B cell (primary cell): ENCODE measurements around the gene ZNF214. TPM values are rescaled to one million over a fixed set of nuclear protein-coding genes. Genes with fewer than 3 reads are reported as not detected.

Experiments
- ATAC-seq: fragments of 200-7000 bp; cut with Tn5 transposase; one replicate; pipeline ENCODE4 v1.10.0; 2021; ENCODE audit warnings: low read depth, mild to moderate bottlenecking, moderate number of reproducible peaks, moderate library complexity
- CTCF ChIA-PET: fragments of 350-600 bp; sonication (Branson Sonifier 250); formaldehyde crosslinking; loops from one replicate; lab custom pipeline; 2021; ENCODE audit warnings: antibody characterized with exemption, inconsistent platforms; lab: Charles Lee
- POLR2A ChIA-PET: fragments of 350-600 bp; sonication (Branson Sonifier 250); formaldehyde crosslinking; loops from one replicate; lab custom pipeline; 2021; ENCODE audit warnings: antibody characterized with exemption; lab: Charles Lee
- DNase-seq: peaks from one replicate; pipeline ENCODE4 v3.0.0; 2013
- H2AFZ ChIP-seq: 2 replicates; pipeline ENCODE4 v1.6.1; 2012; ENCODE audit warnings: mild to moderate bottlenecking, low read depth, low read length; ENCODE audit not compliant: insufficient read depth, poor library complexity, severe bottlenecking
- H3K27ac ChIP-seq, 2 donors: 1 replicate in 1 of 2; 2 replicates in 1 of 2; pipeline ENCODE4 v1.5.1; 2012 to 2013; ENCODE audit warnings: low read length in 2 of 2, mild to moderate bottlenecking in 2 of 2, moderate library complexity in 1 of 2
- H3K27me3 ChIP-seq, 4 experiments: fragments of 200-600 bp in 1 of 4; sonication (generic) in 1 of 4; replicated peaks in 1 of 4; 1 replicate in 2 of 4; 2 replicates in 2 of 4; pipeline versions ENCODE4 v1.6.1 to v1.7.0; 2013 to 2016; ENCODE audit warnings: low read length in 3 of 4, mild to moderate bottlenecking in 2 of 4, mixed read lengths in 1 of 4, moderate library complexity in 1 of 4; ENCODE audit not compliant: insufficient read depth in 4 of 4, control insufficient read depth in 3 of 4; ENCODE audit errors: control extremely low read depth in 1 of 4
- H3K36me3 ChIP-seq, 2 experiments: replicated peaks in 1 of 2; 1 replicate in 1 of 2; 2 replicates in 1 of 2; pipeline versions ENCODE4 v1.6.1 to v1.7.1; 2013; ENCODE audit warnings: low read length in 1 of 2; ENCODE audit not compliant: insufficient read depth in 2 of 2, control insufficient read depth in 1 of 2; ENCODE audit errors: control extremely low read depth in 1 of 2, extremely low read depth in 1 of 2
- H3K4me1 ChIP-seq, 2 donors: fragments of 200-600 bp in 1 of 2; sonication (generic) in 1 of 2; 1 replicate in 1 of 2; 2 replicates in 1 of 2; pipeline versions ENCODE4 v1.5.1 to v1.6.1; 2013 to 2017; ENCODE audit warnings: low read length in 2 of 2; ENCODE audit not compliant: control insufficient read depth in 2 of 2, insufficient read depth in 2 of 2
- H3K4me2 ChIP-seq: replicated peaks from 2 replicates; pipeline ENCODE3; 2012; ENCODE audit warnings: mild to moderate bottlenecking, low read depth, low read length; ENCODE audit not compliant: poor library complexity, severe bottlenecking
- H3K4me3 ChIP-seq, 5 experiments: fragments of 200-600 bp in 1 of 5; sonication (generic) in 1 of 5; 1 replicate in 3 of 5; 2 replicates in 2 of 5; pipeline versions ENCODE4 v1.5.1 to v1.7.0; 2011 to 2016; ENCODE audit warnings: low read length in 4 of 5, mild to moderate bottlenecking in 4 of 5, low read depth in 2 of 5, control low read depth in 1 of 5, moderate library complexity in 1 of 5; ENCODE audit not compliant: insufficient read depth in 1 of 5; ENCODE audit errors: control extremely low read depth in 1 of 5, extremely low read depth in 1 of 5
- H3K79me2 ChIP-seq: fragments of 200-600 bp; sonication (generic); one replicate; pipeline ENCODE4 v1.6.0; 2016; ENCODE audit warnings: low read length; ENCODE audit not compliant: control insufficient read depth, insufficient read depth
- H3K9ac ChIP-seq: fragments of 200-600 bp; sonication (generic); 2 replicates; pipeline ENCODE4 v1.6.1; 2017; ENCODE audit warnings: mild to moderate bottlenecking, low read length, moderate library complexity
- H3K9me3 ChIP-seq, 3 donors: one replicate each; pipeline versions ENCODE4 v1.6.1 to v1.7.1; 2013; ENCODE audit warnings: low read length in 2 of 3; ENCODE audit not compliant: control insufficient read depth in 2 of 3, insufficient read depth in 1 of 3; ENCODE audit errors: control extremely low read depth in 1 of 3
- H4K20me1 ChIP-seq: 2 replicates; pipeline ENCODE4 v1.6.0; 2012; ENCODE audit warnings: mild to moderate bottlenecking, low read length; ENCODE audit not compliant: insufficient read depth, control insufficient read depth, poor library complexity, severe bottlenecking
- H3K27ac Mint-ChIP-seq: one replicate; pipeline ENCODE4 v1.8.0; 2021; ENCODE audit warnings: mixed read lengths
- H3K27me3 Mint-ChIP-seq: one replicate; pipeline ENCODE4 v1.8.0; 2021; ENCODE audit warnings: mixed read lengths
- H3K4me1 Mint-ChIP-seq: one replicate; pipeline ENCODE4 v1.8.0; 2021; ENCODE audit warnings: mixed read lengths
- H3K4me3 Mint-ChIP-seq: one replicate; pipeline ENCODE4 v1.8.0; 2021; ENCODE audit warnings: mixed read lengths
- H3K9me3 Mint-ChIP-seq: one replicate; pipeline ENCODE4 v1.8.0; 2022; ENCODE audit warnings: mixed read lengths; ENCODE audit not compliant: insufficient read depth
- EZH2 ChIP-seq: IDR thresholded peaks from 2 replicates; pipeline ENCODE4 v1.6.1; 2012; ENCODE audit warnings: borderline replicate concordance, low read depth, mild to moderate bottlenecking, moderate library complexity, low read length; ENCODE audit not compliant: insufficient read depth, poor library complexity, severe bottlenecking
- WGBS: methylation state at CpG from one replicate; pipeline ENCODE4 v1.1.5; 2013; ENCODE audit warnings: missing lambda C conversion rate; ENCODE audit not compliant: insufficient coverage; 5-methylcytosine and 5-hydroxymethylcytosine counted together
- intact Hi-C: fragments of 100-400 bp; cut with micrococcal nuclease; formaldehyde crosslinking; loops from one replicate; pipeline ENCODE4 v1.10.0; 2022
- polyA plus RNA-seq: library from polyadenylated mRNA; depleted of rRNA; stranded (reverse); fragments of >200 nt; gene quantifications from 2 replicates; pipeline ENCODE4 v1.2.3, GENCODE V29; 2012
- total RNA-seq, 2 donors: library from RNA; stranded (reverse); fragments of 120-200 nt in 1 of 2; gene quantifications; 1 replicate in 1 of 2; 2 replicates in 1 of 2; pipeline versions ENCODE4 v1.2.3 to v1.2.4, GENCODE V29; 2013 to 2022
- TF ChIP-seq, protein P1 (sequence below): fragments of 200-600 bp; IDR thresholded peaks from one replicate; pipeline ENCODE4 v1.8.0; 2022; ENCODE audit warnings: antibody characterized with exemption, mild to moderate bottlenecking

The ZNF214 gene
- total and polyA plus RNA-seq, 2 donors (not counting 1 experiment from before 2014, with no cell fraction given), result not detected

DNA sequence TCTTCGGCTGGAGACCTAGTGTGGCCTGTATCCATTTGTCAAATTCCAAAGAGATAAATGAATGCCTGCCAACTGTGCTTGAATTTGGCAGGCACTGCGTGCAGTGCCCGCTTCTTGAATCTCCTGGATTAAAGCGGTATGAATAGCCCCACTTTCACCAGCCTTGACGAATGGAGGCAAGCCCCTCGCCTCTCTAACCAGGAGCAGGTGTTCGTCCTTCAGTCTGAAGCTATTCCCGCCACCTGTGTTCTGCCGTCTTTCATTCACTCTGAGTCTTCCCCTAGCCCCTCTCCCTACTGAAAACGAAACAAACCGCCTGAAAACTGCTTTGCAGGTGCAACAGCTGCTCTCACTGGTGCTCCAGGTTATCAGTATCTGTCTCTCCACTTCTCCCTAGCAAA lies 11.3 kb upstream of the ZNF214 start:
- Mint-ChIP-seq H3K27me3 (peaks cover 5% of the 10 kb centered on the region), H3K4me3 (no peak overlapping the region), H3K4me1 (no peaks in the 10 kb centered on the region), H3K27ac (no peak overlapping the region), H3K9me3 (no peaks in the 10 kb centered on the region)
- Histone ChIP-seq H4K20me1 (no peaks in the 10 kb centered on the region), H3K36me3 (no peaks in the 10 kb centered on the region), H3K9ac (no peak overlapping the region), H3K4me2 (no peak overlapping the region), H3K4me1 (no peaks in the 10 kb centered on the region), H3K27ac (no peak overlapping the region), H3K27me3 (no peaks in the 10 kb centered on the region), H3K4me3 (no peak overlapping the region), H3K79me2 (no peaks in the 10 kb centered on the region), H3K9me3 (peaks cover 0 to 1% (median 0%) of the 10 kb centered on the region in 3 donors), H2AFZ (no peak overlapping the region)
- DNase-seq, result no peak
- intact Hi-C loops, result no loop called here
- ATAC-seq, result no peak
- POLR2A ChIA-PET, result no interaction called here
- CTCF ChIA-PET, result no interaction called here
- 84% methylated on average over 11 of the region's 11 CpGs for WGBS
- TF ChIP-seq EZH2, result no peak
- TF ChIP-seq, protein P1, sequence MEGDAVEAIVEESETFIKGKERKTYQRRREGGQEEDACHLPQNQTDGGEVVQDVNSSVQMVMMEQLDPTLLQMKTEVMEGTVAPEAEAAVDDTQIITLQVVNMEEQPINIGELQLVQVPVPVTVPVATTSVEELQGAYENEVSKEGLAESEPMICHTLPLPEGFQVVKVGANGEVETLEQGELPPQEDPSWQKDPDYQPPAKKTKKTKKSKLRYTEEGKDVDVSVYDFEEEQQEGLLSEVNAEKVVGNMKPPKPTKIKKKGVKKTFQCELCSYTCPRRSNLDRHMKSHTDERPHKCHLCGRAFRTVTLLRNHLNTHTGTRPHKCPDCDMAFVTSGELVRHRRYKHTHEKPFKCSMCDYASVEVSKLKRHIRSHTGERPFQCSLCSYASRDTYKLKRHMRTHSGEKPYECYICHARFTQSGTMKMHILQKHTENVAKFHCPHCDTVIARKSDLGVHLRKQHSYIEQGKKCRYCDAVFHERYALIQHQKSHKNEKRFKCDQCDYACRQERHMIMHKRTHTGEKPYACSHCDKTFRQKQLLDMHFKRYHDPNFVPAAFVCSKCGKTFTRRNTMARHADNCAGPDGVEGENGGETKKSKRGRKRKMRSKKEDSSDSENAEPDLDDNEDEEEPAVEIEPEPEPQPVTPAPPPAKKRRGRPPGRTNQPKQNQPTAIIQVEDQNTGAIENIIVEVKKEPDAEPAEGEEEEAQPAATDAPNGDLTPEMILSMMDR, result no peak

DNA sequence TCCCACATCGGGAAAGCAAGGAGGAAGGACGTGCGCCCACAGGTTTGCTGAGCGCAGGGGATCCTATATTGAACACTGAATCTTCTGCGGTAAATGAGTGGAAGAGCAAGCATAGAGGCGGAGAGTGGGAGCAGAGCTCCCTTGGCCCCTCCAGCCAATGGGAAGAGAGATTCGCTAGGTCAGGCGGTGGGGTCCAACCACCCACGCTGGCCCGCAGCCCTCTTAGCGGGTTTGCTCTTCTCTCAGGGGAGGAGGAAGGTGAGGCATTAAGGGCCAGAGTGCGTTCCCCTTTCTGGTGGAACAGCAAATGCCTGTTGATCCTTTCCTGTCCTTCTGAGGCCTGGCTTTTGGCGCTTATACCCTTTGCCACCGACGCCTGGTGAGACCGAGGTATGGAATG lies 10.7 kb upstream of the ZNF214 start:
- Histone ChIP-seq H3K9me3 (peaks cover 0 to 1% (median 0%) of the 10 kb centered on the region in 3 donors), H3K4me1 (no peaks in the 10 kb centered on the region), H3K4me2 (no peak overlapping the region), H3K9ac (no peak overlapping the region), H3K36me3 (no peaks in the 10 kb centered on the region), H3K4me3 (no peak overlapping the region), H4K20me1 (no peaks in the 10 kb centered on the region), H3K27me3 (no peaks in the 10 kb centered on the region), H3K79me2 (no peaks in the 10 kb centered on the region), H2AFZ (no peak overlapping the region), H3K27ac (no peak overlapping the region)
- intact Hi-C loops, result no loop called here
- ATAC-seq (no peak), DNase-seq (no peak)
- TF ChIP-seq, protein P1, result no peak
- TF ChIP-seq EZH2, result no peak
- POLR2A ChIA-PET, result no interaction called here
- CTCF ChIA-PET, result no interaction called here
- no peaks in the 10 kb centered on the region for H3K9me3 Mint-ChIP-seq
- H3K4me3 Mint-ChIP-seq, result no peak overlapping the region
- 89% methylated on average over 13 of the region's 16 CpGs for WGBS
- H3K4me1 Mint-ChIP-seq, result no peaks in the 10 kb centered on the region
- no peak overlapping the region for H3K27ac Mint-ChIP-seq
- peaks cover 5% of the 10 kb centered on the region for H3K27me3 Mint-ChIP-seq
